Measurements from ENCODE around the gene MRS2.
"Not testable (repeated sequence)": the region's sequence is repeated elsewhere in the genome, so short reads cannot be mapped to it uniquely, and the experiment has no call there.

Gene MRS2

GRCh38 chr6:24359640-24360454 lies 42.9 kb upstream of the MRS2 start:
- H3K4me3 ChIP-seq (replicated peaks; ENCODE audit: insufficient read depth, low read length) = peak overlapping the region; percentile 44
- no peaks in the 10 kb centered on the region for H3K27me3 ChIP-seq (ENCODE audit: insufficient read depth, poor library complexity, severe bottlenecking)
- peak; percentile 72 to 86 for DNase-seq (ENCODE audit: low read depth in 1 of 2, low spot score in 1 of 2)
- peak overlapping the region; percentile 52 for H3K27ac ChIP-seq (replicated peaks)
- peak; percentile 84 for TF ChIP-seq CTCF (IDR thresholded peaks at IDR 0.05; ENCODE audit: insufficient read depth, low read length)
- no peak; the same call in 1 of the 2 replicates for TF ChIP-seq POLR2AphosphoS5 (IDR thresholded peaks at IDR 0.05; ENCODE audit: low read depth)

GRCh38 chr6:24362363-24362762 lies 40.4 kb upstream of the MRS2 start:
- H3K27ac ChIP-seq (replicated peaks); H3K27me3 ChIP-seq (ENCODE audit: insufficient read depth, poor library complexity, severe bottlenecking): not testable (repeated sequence)

GRCh38 chr6:24365103-24365633 lies 37.6 kb upstream of the MRS2 start:
- not testable (repeated sequence) for H3K4me3 ChIP-seq (replicated peaks; ENCODE audit: insufficient read depth, low read length); DNase-seq (ENCODE audit: low read depth in 1 of 2, low spot score in 1 of 2); H3K27me3 ChIP-seq (ENCODE audit: insufficient read depth, poor library complexity, severe bottlenecking); H3K27ac ChIP-seq (replicated peaks)

More at GRCh38 chr6:24362363-24362762, 40.4 kb upstream of the MRS2 start:
- DNase-seq (ENCODE audit: low read depth in 1 of 2, low spot score in 1 of 2); H3K4me3 ChIP-seq (replicated peaks; ENCODE audit: insufficient read depth, low read length): not testable (repeated sequence)

- Histone ChIP-seq H3K27me3 (ENCODE audit: insufficient read depth, poor library complexity, severe bottlenecking) (no peaks in the 10 kb centered on the region), H3K27ac (replicated peaks) (no peak overlapping the region), H3K4me3 (replicated peaks; ENCODE audit: insufficient read depth, low read length) (no peak overlapping the region)
- TF ChIP-seq REST (IDR thresholded peaks at IDR 0.05; ENCODE audit: insufficient replicate concordance, low read depth) = no peak
- TF ChIP-seq GABPA (IDR thresholded peaks at IDR 0.05; ENCODE audit: low read depth) = no peak
- no peak for TF ChIP-seq POLR2AphosphoS5 (IDR thresholded peaks at IDR 0.05; ENCODE audit: low read depth)
- no peak for TF ChIP-seq SPI1 (IDR thresholded peaks at IDR 0.05; ENCODE audit: borderline replicate concordance, low read depth)
- no peak for TF ChIP-seq CTCF (IDR thresholded peaks at IDR 0.05; ENCODE audit: insufficient read depth, low read length)
- no peak for DNase-seq (ENCODE audit: low read depth in 1 of 2, low spot score in 1 of 2)
These were observed 28.1 kb upstream of the MRS2 start for GRCh38 chr6:24374612-24375011.

GRCh38 chr6:24376871-24377270 lies 25.9 kb upstream of the MRS2 start:
- Histone ChIP-seq H3K4me3 (replicated peaks; ENCODE audit: insufficient read depth, low read length) (no peak overlapping the region), H3K27ac (replicated peaks) (no peak overlapping the region), H3K27me3 (ENCODE audit: insufficient read depth, poor library complexity, severe bottlenecking) (no peaks in the 10 kb centered on the region)
- DNase-seq (ENCODE audit: low read depth in 1 of 2, low spot score in 1 of 2) = no peak
- TF ChIP-seq CTCF (IDR thresholded peaks at IDR 0.05; ENCODE audit: insufficient read depth, low read length) (no peak), POLR2AphosphoS5 (IDR thresholded peaks at IDR 0.05; ENCODE audit: low read depth) (no peak), SPI1 (IDR thresholded peaks at IDR 0.05; ENCODE audit: borderline replicate concordance, low read depth) (no peak), REST (IDR thresholded peaks at IDR 0.05; ENCODE audit: insufficient replicate concordance, low read depth) (no peak), GABPA (IDR thresholded peaks at IDR 0.05; ENCODE audit: low read depth) (no peak)
